Measurements from ENCODE around the gene EXOC3L4. TPM values are rescaled to one million over a fixed set of nuclear protein-coding genes. Genes with fewer than 3 reads are reported as not detected.

The EXOC3L4 gene
- total and polyA plus RNA-seq, 2 of the 8 experiments (the other 6 are each of a cell fraction or from before 2014, with no cell fraction given), result 0.45 to 0.57 TPM

GRCh38 chr14:103134405-103134804 is 39.9 kb downstream of the EXOC3L4 start:
- Histone ChIP-seq H3K79me2 (ENCODE audit: control insufficient read depth in 1 of 2, insufficient read depth in 2 of 2, low read length in 2 of 2) (no peaks in the 10 kb centered on the region), H3K4ac (replicated peaks; ENCODE audit: insufficient read length, low read depth, low read length) (no peak overlapping the region), H2BK5ac (ENCODE audit: low read depth, low read length) (no peak overlapping the region), H3K36me3 (ENCODE audit: control insufficient read depth in 2 of 4, insufficient read depth in 4 of 4, low read length in 3 of 4) (peaks cover 3 to 14% (median 7%) of the 10 kb centered on the region in 4 experiments; a peak in 6 of 8 replicates), H3K79me1 (ENCODE audit: low read depth, low read length) (no peaks in the 10 kb centered on the region), H2BK20ac (ENCODE audit: low read length) (no peak overlapping the region), H3K27me3 (replicated peaks in 1 of 4; ENCODE audit: control insufficient read depth in 3 of 4, extremely low read depth in 1 of 4, insufficient read depth in 3 of 4, low read length in 3 of 4) (peaks cover 0 to 16% (median 8%) of the 10 kb centered on the region in 4 experiments; a peak in 4 of 7 replicates), H2AK5ac (ENCODE audit: low read depth, low read length) (no peak overlapping the region), H3K18ac (ENCODE audit: extremely low read depth, low read length) (no peak overlapping the region), H4K20me1 (replicated peaks in 1 of 2; ENCODE audit: control insufficient read depth in 1 of 2, insufficient read depth in 2 of 2, low read length in 2 of 2) (peaks cover 0 to 6% of the 10 kb centered on the region in 2 experiments), H3K27ac (ENCODE audit: low read depth, low read length) (no peak overlapping the region), H4K91ac (replicated peaks; ENCODE audit: insufficient read length, low read length) (no peak overlapping the region), H4K8ac (ENCODE audit: extremely low read depth, insufficient read depth, low read length) (no peak overlapping the region), H3K23me2 (ENCODE audit: low read depth, low read length) (peaks cover 13% of the 10 kb centered on the region; the same call in 1 of the 2 replicates), H3K4me1 (replicated peaks in 1 of 4; ENCODE audit: control insufficient read depth in 3 of 4, insufficient read depth in 4 of 4, low read length in 3 of 4) (peaks cover 0 to 11% (median 6%) of the 10 kb centered on the region in 4 experiments; a peak in 6 of 7 replicates), H3K4me3 (ENCODE audit: extremely low read depth in 1 of 4, insufficient read depth in 2 of 4, low read depth in 3 of 4, low read length in 4 of 4) (no peak overlapping the region), H2BK15ac (ENCODE audit: low read length) (no peak overlapping the region), H3K23ac (ENCODE audit: insufficient read length) (no peak overlapping the region), H2BK120ac (replicated peaks; ENCODE audit: low read depth, low read length) (no peak overlapping the region), H3K9me3 (ENCODE audit: insufficient read depth in 2 of 2, low read depth in 1 of 2, low read length in 1 of 2) (no peaks in the 10 kb centered on the region), H3K9ac (replicated peaks in 1 of 4; ENCODE audit: extremely low read depth in 1 of 4, low read depth in 3 of 4, low read length in 3 of 4) (no peak overlapping the region), H3K56ac (replicated peaks; ENCODE audit: insufficient read length, low read depth, low read length) (no peak overlapping the region), H2AFZ (ENCODE audit: low read length) (no peak overlapping the region), H3K14ac (ENCODE audit: insufficient read length) (no peak overlapping the region), H4K5ac (ENCODE audit: insufficient read length, low read depth, low read length) (no peak overlapping the region), H3K4me2 (ENCODE audit: insufficient read depth in 1 of 2, low read depth in 2 of 2, low read length in 2 of 2) (no peak overlapping the region), H2BK12ac (ENCODE audit: low read depth, low read length) (no peak overlapping the region)
- WGBS, 2 experiments (ENCODE audit: extremely low coverage in 1 of 2, insufficient coverage in 1 of 2, insufficient read length in 1 of 2, insufficient replicate concordance in 2 of 2, low coverage in 1 of 2, low lambda C conversion rate in 2 of 2, missing lambda C conversion rate in 1 of 2), result no CpG with 5 or more reads among the region's 2 CpGs
- FAIRE-seq, result no peak
- no peak for DNase-seq (ENCODE audit: low read depth in 1 of 2, low spot score in 2 of 2)
- ChIA-PET CTCF (ENCODE audit: partially characterized antibody) (interaction anchor here (1.1 to 10.5 kb wide), 7 partner anchors 8 to 157 kb away, joined by 4 to 147 read pairs (median 15); partner anchors contain the start of gene TNFAIP2), POLR2A (ENCODE audit: partially characterized antibody) (interaction anchor here (1.1 kb wide), 1 partner anchor 29 kb away, joined by 3 read pairs; no protein-coding TSS in a partner anchor)
- TF ChIP-seq EGR1 (IDR thresholded peaks at IDR 0.05; ENCODE audit: borderline replicate concordance, low read depth, low read length) (no peak), SP2 (IDR thresholded peaks at IDR 0.05; ENCODE audit: low read length) (no peak), RFX5 (IDR thresholded peaks at IDR 0.05; ENCODE audit: borderline replicate concordance, low read depth, low read length) (no peak), NRF1 (IDR thresholded peaks at IDR 0.05; ENCODE audit: low read depth, low read length) (no peak), RAD21 (IDR thresholded peaks at IDR 0.05 in 1 of 2, conservative IDR thresholded peaks at IDR 0.05 in 1 of 2; ENCODE audit: low read depth in 2 of 2, low read length in 2 of 2) (no peak), MAX (IDR thresholded peaks at IDR 0.05) (no peak), CHD1 (IDR thresholded peaks at IDR 0.05; ENCODE audit: low read depth, low read length) (no peak), GABPA (IDR thresholded peaks at IDR 0.05; ENCODE audit: borderline replicate concordance, insufficient read depth, low read length) (no peak)

All from H1 (cell line).